ENCODE measurements around the gene DAB2IP.

The DAB2IP gene

DNA sequence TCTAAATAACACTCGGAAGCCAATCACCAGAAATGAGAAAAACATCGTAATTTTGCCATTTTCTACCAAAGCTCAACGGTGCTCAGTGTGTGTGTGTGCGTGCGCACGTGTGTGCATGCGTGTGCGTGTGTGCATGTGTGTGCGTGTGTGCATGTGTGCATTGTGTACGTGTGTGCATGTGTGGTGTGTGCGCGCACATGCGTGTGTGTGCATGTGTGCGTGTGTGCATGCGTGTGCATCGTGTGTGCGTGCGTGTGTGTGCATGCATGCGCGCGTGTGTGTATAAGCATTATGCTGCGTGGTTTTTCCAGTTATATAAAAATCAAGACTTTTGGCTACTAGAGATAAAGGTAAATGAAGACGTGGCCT lies 165.0 kb downstream of the DAB2IP start:
- TF ChIP-seq, protein P1, sequence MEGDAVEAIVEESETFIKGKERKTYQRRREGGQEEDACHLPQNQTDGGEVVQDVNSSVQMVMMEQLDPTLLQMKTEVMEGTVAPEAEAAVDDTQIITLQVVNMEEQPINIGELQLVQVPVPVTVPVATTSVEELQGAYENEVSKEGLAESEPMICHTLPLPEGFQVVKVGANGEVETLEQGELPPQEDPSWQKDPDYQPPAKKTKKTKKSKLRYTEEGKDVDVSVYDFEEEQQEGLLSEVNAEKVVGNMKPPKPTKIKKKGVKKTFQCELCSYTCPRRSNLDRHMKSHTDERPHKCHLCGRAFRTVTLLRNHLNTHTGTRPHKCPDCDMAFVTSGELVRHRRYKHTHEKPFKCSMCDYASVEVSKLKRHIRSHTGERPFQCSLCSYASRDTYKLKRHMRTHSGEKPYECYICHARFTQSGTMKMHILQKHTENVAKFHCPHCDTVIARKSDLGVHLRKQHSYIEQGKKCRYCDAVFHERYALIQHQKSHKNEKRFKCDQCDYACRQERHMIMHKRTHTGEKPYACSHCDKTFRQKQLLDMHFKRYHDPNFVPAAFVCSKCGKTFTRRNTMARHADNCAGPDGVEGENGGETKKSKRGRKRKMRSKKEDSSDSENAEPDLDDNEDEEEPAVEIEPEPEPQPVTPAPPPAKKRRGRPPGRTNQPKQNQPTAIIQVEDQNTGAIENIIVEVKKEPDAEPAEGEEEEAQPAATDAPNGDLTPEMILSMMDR (IDR thresholded peaks at IDR 0.05; ENCODE audit: insufficient read depth, low read depth, low read length, missing control alignments): no peak
- DNase-seq (ENCODE audit: low read depth): no peak
- no peak overlapping the region for H3K4me3 ChIP-seq (ENCODE audit: low read depth, low read length)

GRCh38 chr9:121816845-121817450 lies 165.5 kb downstream of the DAB2IP start:
- TF ChIP-seq, protein P1 (IDR thresholded peaks at IDR 0.05; ENCODE audit: insufficient read depth, low read depth, low read length, missing control alignments): no peak

GRCh38 chr9:121817476-121817875 lies 166.0 kb downstream of the DAB2IP start:
- TF ChIP-seq, protein P1 (IDR thresholded peaks at IDR 0.05; ENCODE audit: insufficient read depth, low read depth, low read length, missing control alignments): no peak
- H3K4me3 ChIP-seq (ENCODE audit: low read depth, low read length): no peak overlapping the region
- DNase-seq (ENCODE audit: low read depth): no peak

More at GRCh38 chr9:121816845-121817450, 165.5 kb downstream of the DAB2IP start:
- no peak for DNase-seq (ENCODE audit: low read depth)
- no peak overlapping the region for H3K4me3 ChIP-seq (ENCODE audit: low read depth, low read length)

- no peak for DNase-seq (ENCODE audit: low read depth)
These were observed 166.7 kb downstream of the DAB2IP start for GRCh38 chr9:121818016-121818661.

DNA sequence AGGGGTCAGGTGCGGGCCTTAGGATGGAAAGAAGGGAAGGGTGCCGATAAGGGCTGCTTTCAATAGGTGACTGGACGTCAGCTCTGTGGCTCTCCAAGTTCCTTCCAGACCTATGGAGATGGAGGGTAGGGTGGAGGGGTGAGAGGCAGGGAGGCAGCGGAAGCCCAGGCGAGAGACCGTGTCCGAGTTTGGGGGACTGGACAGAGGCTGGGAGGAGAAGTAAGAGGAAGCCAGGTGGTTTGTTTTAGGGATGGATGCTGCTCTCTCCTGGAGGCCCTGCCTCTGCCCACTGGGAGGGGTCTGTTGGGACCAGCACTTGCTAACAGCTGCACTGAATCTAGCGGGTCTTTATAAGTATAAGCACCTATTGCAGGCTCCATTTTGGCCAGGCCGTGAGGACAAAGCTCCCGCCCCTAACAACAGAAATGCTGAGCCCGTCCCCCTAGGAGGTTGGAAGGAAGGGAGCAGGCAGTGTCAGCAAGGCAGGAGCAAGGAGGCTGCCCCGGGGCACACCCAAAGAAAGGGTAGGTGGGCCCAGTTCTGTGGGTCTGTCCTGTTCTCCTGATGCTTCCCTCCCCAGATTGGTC lies 167.5 kb downstream of the DAB2IP start:
- DNase-seq (ENCODE audit: low read depth): no peak
- TF ChIP-seq, protein P1 (IDR thresholded peaks at IDR 0.05; ENCODE audit: insufficient read depth, low read depth, low read length, missing control alignments): no peak
- no peak overlapping the region for H3K4me3 ChIP-seq (ENCODE audit: low read depth, low read length)

More at GRCh38 chr9:121818016-121818661, 166.7 kb downstream of the DAB2IP start:
- TF ChIP-seq, protein P1 (IDR thresholded peaks at IDR 0.05; ENCODE audit: insufficient read depth, low read depth, low read length, missing control alignments): no peak
- no peak overlapping the region for H3K4me3 ChIP-seq (ENCODE audit: low read depth, low read length)

- H3K4me3 ChIP-seq (ENCODE audit: low read depth, low read length): no peak overlapping the region
- TF ChIP-seq, protein P1 (IDR thresholded peaks at IDR 0.05; ENCODE audit: insufficient read depth, low read depth, low read length, missing control alignments): no peak
- no peak for DNase-seq (ENCODE audit: low read depth)
These were observed 168.2 kb downstream of the DAB2IP start for GRCh38 chr9:121819428-121820231.
